ENCODE data around the gene POC1A.

GRCh38 chr3:52086976-52087663 lies 67.1 kb downstream of the POC1A start:
- no peak for TF ChIP-seq CTCF (IDR thresholded peaks at IDR 0.05; ENCODE audit: poor library complexity, severe bottlenecking)
- TF ChIP-seq EZH2 (IDR thresholded peaks at IDR 0.05; ENCODE audit: borderline replicate concordance, insufficient read depth, low read length, poor library complexity, severe bottlenecking): no peak
- TF ChIP-seq EP300 (conservative IDR thresholded peaks at IDR 0.05; ENCODE audit: poor library complexity, severe bottlenecking): no peak
- no peak for TF ChIP-seq POLR2AphosphoS5 (IDR thresholded peaks at IDR 0.05)
- no peak for TF ChIP-seq REST (IDR thresholded peaks at IDR 0.05; ENCODE audit: borderline replicate concordance)
- TF ChIP-seq MXI1 (conservative IDR thresholded peaks at IDR 0.05; ENCODE audit: poor library complexity, severe bottlenecking): no peak

All from neural cell (in vitro differentiated cells).